NCI-H2227 (cell line): ENCODE measurements around the gene RNF39.
A peak's percentile ranks its signal among the peaks of the same experiment; 100 is the strongest.
"Not testable (repeated sequence)": the region's sequence is repeated elsewhere in the genome, so short reads cannot be mapped to it uniquely, and the experiment has no call there.

Source experiments
- DNase-seq: peaks from one replicate; lab custom pipeline; 2025; ENCODE audit not compliant: unreplicated experiment; lab: John Stamatoyannopoulos, UW

The RNF39 gene

GRCh38 chr6:30062471-30063178 lies 12.9 kb downstream of the RNF39 start:
- no peak for DNase-seq

- DNase-seq = peak; percentile 43
Observed at GRCh38 chr6:30061858-30062458, 13.6 kb downstream of the RNF39 start.

GRCh38 chr6:30061092-30061857 lies 14.3 kb downstream of the RNF39 start, which contains the start of gene POLR1H:
Gene POLR1H, plus strand, starts transcription at chr6:30061265. Its CDS starts 260 bp downstream, at chr6:30061525.
- peak; percentile 99 for DNase-seq

GRCh38 chr6:30060606-30061091 lies 14.9 kb downstream of the RNF39 start:
- peak; percentile 47 for DNase-seq

GRCh38 chr6:30055513-30055912 lies 20.1 kb downstream of the RNF39 start:
- no peak for DNase-seq

- no peak for DNase-seq
Observed at GRCh38 chr6:30053682-30054081, 21.9 kb downstream of the RNF39 start.

- no peak for DNase-seq
Observed at GRCh38 chr6:30047220-30047619, 28.3 kb downstream of the RNF39 start.

- no peak for DNase-seq
Observed at GRCh38 chr6:30044630-30045029, 30.9 kb downstream of the RNF39 start.

- no peak for DNase-seq
Observed at GRCh38 chr6:30043744-30044143, 31.8 kb downstream of the RNF39 start.

GRCh38 chr6:30042914-30043313 lies 32.7 kb downstream of the RNF39 start:
- no peak for DNase-seq

GRCh38 chr6:30042476-30042875 lies 33.1 kb downstream of the RNF39 start:
- DNase-seq = peak; percentile 23

- DNase-seq = no peak
Observed at GRCh38 chr6:30041821-30042220, 33.7 kb downstream of the RNF39 start.

- DNase-seq = no peak
Observed at GRCh38 chr6:30041221-30041620, 34.3 kb downstream of the RNF39 start.

GRCh38 chr6:30037182-30037788 lies 38.3 kb downstream of the RNF39 start:
- peak; percentile 24 for DNase-seq

GRCh38 chr6:30035784-30036183 lies 39.8 kb downstream of the RNF39 start:
- DNase-seq = no peak

- not testable (repeated sequence) for DNase-seq
Observed at GRCh38 chr6:30033440-30033839, 42.1 kb downstream of the RNF39 start.

- DNase-seq = no peak
Observed at GRCh38 chr6:30031381-30031780, 44.2 kb downstream of the RNF39 start.

GRCh38 chr6:30029588-30029987 lies 46.0 kb downstream of the RNF39 start:
- DNase-seq = no peak

GRCh38 chr6:30025186-30025585 lies 50.4 kb downstream of the RNF39 start:
- no peak for DNase-seq

GRCh38 chr6:30022712-30023111 lies 52.9 kb downstream of the RNF39 start:
- not testable (repeated sequence) for DNase-seq

- no peak for DNase-seq
Observed at GRCh38 chr6:30022189-30022588, 53.4 kb downstream of the RNF39 start.
